GM06990 (cell line): ENCODE data around the gene DNAI4.

Experiments
- DNase-seq: peaks from one replicate; pipeline ENCODE4 v3.0.0-alpha.2; 2011; ENCODE audit not compliant: insufficient read length; ENCODE audit errors: extremely low read depth
- H3K27me3 ChIP-seq: replicated peaks from 2 replicates; pipeline ENCODE4 v1.6.0; 2011; ENCODE audit warnings: low read length; ENCODE audit not compliant: control insufficient read depth, insufficient read depth
- H3K36me3 ChIP-seq: 2 replicates; pipeline ENCODE4 v1.5.1; 2011; ENCODE audit warnings: low read length; ENCODE audit not compliant: control insufficient read depth, insufficient read depth
- H3K4me3 ChIP-seq: replicated peaks from 2 replicates; pipeline ENCODE4 v1.5.1; 2011; ENCODE audit warnings: low read depth, mild to moderate bottlenecking, control low read depth, low read length
- TF ChIP-seq, protein P1 (sequence below): IDR thresholded peaks from 2 replicates; pipeline ENCODE4 v1.5.1; 2011; ENCODE audit warnings: low read length, control low read depth, mild to moderate bottlenecking, inconsistent platforms; ENCODE audit not compliant: insufficient read depth, poor library complexity, severe bottlenecking

DNAI4 gene

GRCh38 chr1:66951513-66951912 lies 26.9 kb upstream of the DNAI4 start:
- Histone ChIP-seq H3K36me3 (peaks cover 12% of the 10 kb centered on the region), H3K4me3 (no peak overlapping the region), H3K27me3 (no peaks in the 10 kb centered on the region)
- no peak for DNase-seq
- TF ChIP-seq, protein P1, sequence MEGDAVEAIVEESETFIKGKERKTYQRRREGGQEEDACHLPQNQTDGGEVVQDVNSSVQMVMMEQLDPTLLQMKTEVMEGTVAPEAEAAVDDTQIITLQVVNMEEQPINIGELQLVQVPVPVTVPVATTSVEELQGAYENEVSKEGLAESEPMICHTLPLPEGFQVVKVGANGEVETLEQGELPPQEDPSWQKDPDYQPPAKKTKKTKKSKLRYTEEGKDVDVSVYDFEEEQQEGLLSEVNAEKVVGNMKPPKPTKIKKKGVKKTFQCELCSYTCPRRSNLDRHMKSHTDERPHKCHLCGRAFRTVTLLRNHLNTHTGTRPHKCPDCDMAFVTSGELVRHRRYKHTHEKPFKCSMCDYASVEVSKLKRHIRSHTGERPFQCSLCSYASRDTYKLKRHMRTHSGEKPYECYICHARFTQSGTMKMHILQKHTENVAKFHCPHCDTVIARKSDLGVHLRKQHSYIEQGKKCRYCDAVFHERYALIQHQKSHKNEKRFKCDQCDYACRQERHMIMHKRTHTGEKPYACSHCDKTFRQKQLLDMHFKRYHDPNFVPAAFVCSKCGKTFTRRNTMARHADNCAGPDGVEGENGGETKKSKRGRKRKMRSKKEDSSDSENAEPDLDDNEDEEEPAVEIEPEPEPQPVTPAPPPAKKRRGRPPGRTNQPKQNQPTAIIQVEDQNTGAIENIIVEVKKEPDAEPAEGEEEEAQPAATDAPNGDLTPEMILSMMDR, result no peak

DNA sequence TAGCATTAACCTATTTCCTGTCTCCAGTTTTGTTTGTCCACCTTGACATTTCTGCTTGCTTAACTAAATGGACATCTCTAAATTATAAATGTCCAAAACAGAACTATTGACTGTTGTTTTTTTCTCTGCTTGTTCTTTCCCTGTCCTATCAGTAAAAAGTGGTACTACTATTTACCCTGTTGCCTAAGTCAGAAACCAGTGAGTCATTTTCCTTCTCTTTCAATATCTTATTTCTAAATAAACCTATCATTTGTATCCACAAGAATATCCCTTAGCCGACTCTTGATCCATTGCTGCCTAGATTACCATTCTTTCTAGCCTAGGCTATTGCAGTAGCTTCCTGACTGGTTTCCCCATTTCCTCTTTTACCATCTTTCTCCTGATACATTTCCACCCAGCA lies 22.6 kb upstream of the DNAI4 start:
- TF ChIP-seq, protein P1, result no peak
- DNase-seq, result no peak
- H3K4me3 ChIP-seq, result no peak overlapping the region
- no peaks in the 10 kb centered on the region for H3K27me3 ChIP-seq
- H3K36me3 ChIP-seq, result peaks cover 17% of the 10 kb centered on the region

GRCh38 chr1:66945316-66945715 lies 20.7 kb upstream of the DNAI4 start:
- peaks cover 11% of the 10 kb centered on the region for H3K36me3 ChIP-seq
- TF ChIP-seq, protein P1, result no peak
- H3K27me3 ChIP-seq, result no peaks in the 10 kb centered on the region
- no peak for DNase-seq
- H3K4me3 ChIP-seq, result no peak overlapping the region

DNA sequence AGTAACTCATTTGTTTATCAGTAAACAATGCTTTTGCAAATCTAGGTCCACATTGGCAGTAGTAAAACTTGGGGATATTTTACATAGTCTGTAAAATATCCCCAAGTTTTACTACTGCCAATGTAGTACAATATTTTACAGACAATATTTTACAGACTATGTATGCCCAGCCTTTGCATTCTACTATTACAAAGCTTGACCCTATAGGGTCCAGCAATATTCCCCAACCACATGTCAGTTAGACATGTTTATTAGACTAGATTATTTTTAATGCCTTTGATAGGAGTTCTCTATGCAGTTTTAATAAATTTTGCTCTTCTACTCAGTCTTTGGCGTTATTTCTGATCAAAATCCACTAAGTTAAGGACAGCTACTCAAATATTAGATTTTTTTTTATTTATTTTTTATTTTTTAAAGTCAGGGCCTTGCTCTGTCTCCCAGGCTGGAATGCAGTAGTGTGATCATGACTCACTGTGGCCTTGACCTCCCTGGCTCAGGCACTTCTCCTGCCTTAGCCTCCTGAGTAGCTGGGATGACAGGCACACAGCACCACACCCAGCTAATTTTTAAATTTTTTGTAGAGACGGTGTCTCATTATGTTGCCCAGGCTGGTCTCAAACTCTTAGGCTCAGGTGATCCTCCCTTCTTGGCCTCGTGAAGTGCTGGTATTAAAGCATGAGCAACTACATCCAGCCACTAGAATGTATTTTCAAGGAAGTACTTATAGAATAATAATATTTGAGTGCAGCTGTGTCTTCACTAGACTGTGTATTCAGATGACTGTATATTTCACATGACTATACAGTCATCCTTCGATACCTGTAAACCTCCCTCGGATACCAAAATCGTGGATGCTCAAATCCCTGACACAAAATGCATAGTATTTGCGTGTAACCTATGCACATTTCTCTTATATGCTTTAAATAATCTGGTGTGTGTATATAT lies 19.9 kb upstream of the DNAI4 start:
- TF ChIP-seq, protein P1, result no peak
- Histone ChIP-seq H3K36me3 (peaks cover 11% of the 10 kb centered on the region), H3K4me3 (no peak overlapping the region)

GRCh38 chr1:66943361-66943969 lies 18.8 kb upstream of the DNAI4 start:
- Histone ChIP-seq H3K4me3 (no peak overlapping the region), H3K27me3 (no peaks in the 10 kb centered on the region), H3K36me3 (peaks cover 9% of the 10 kb centered on the region)
- DNase-seq, result no peak
- TF ChIP-seq, protein P1, result no peak

More for the DNA sequence above, 19.9 kb upstream of the DNAI4 start:
- no peak for DNase-seq
- no peaks in the 10 kb centered on the region for H3K27me3 ChIP-seq
